Subcutaneous adipose tissue (tissue), 4 donors: ENCODE data around the gene FAM43B. TPM values are rescaled to one million over a fixed set of nuclear protein-coding genes. Genes with fewer than 3 reads are reported as not detected.

Experiments used
- CTCF ChIP-seq: fragments of 450-650 bp; IDR thresholded peaks from one replicate; pipeline ENCODE4 v1.5.1; 2016; ENCODE audit warnings: low read depth, mild to moderate bottlenecking, control low read depth, antibody characterized with exemption, moderate library complexity
- total RNA-seq, 4 donors: library from RNA; depleted of rRNA; stranded (reverse); fragments of >200 nt; gene quantifications; one replicate each; pipeline ENCODE4 v1.1.0, GENCODE V29; 2016

The FAM43B gene
- total RNA-seq, 4 donors from 2014 or later: 0.38 TPM; not detected in 3

GRCh38 chr1:20587661-20588053 lies 35.3 kb downstream of the FAM43B start:
- no peak for TF ChIP-seq CTCF

GRCh38 chr1:20588634-20589225 lies 36.4 kb downstream of the FAM43B start, which contains the start of gene CDA:
TSS of gene CDA (plus strand) at chr1:20589097. CDS start at chr1:20589130, 33 bp downstream.
- no peak for TF ChIP-seq CTCF

- TF ChIP-seq CTCF: no peak
Measured at GRCh38 chr1:20589331-20590278, 37.2 kb downstream of the FAM43B start.

GRCh38 chr1:20590306-20590777 lies 38.0 kb downstream of the FAM43B start:
- no peak for TF ChIP-seq CTCF

GRCh38 chr1:20593756-20594155 lies 41.4 kb downstream of the FAM43B start:
- TF ChIP-seq CTCF: no peak

GRCh38 chr1:20594746-20595145 lies 42.4 kb downstream of the FAM43B start:
- no peak for TF ChIP-seq CTCF

- no peak for TF ChIP-seq CTCF
Measured at GRCh38 chr1:20596106-20596505, 43.7 kb downstream of the FAM43B start.
